ENCODE results near the gene ZMIZ2.
"Not testable (repeated sequence)": the region's sequence is repeated elsewhere in the genome, so short reads cannot be mapped to it uniquely, and the experiment has no call there.

ZMIZ2 gene

GRCh38 chr7:44748045-44748947 lies at the start of gene ZMIZ2:
TSS of gene ZMIZ2 (plus strand) at chr7:44748847. CDS start at chr7:44756250, 7,403 bp downstream.
- DNase-seq (ENCODE audit: low spot score), result peak; percentile 93

- not testable (repeated sequence) for DNase-seq (ENCODE audit: low spot score)
Observed at GRCh38 chr7:44699598-44699997, 49.0 kb upstream of the ZMIZ2 start.

- DNase-seq (ENCODE audit: low spot score), result no peak
Observed at GRCh38 chr7:44700322-44700721, 48.3 kb upstream of the ZMIZ2 start.

GRCh38 chr7:44703391-44703790 lies 45.3 kb upstream of the ZMIZ2 start:
- DNase-seq (ENCODE audit: low spot score), result not testable (repeated sequence)

GRCh38 chr7:44703921-44704320 lies 44.7 kb upstream of the ZMIZ2 start:
- DNase-seq (ENCODE audit: low spot score), result no peak

GRCh38 chr7:44705434-44705833 lies 43.2 kb upstream of the ZMIZ2 start:
- no peak for DNase-seq (ENCODE audit: low spot score)

- DNase-seq (ENCODE audit: low spot score), result no peak
Observed at GRCh38 chr7:44706788-44707557, 41.7 kb upstream of the ZMIZ2 start.

- no peak for DNase-seq (ENCODE audit: low spot score)
Observed at GRCh38 chr7:44707558-44708230, 41.0 kb upstream of the ZMIZ2 start.

- no peak for DNase-seq (ENCODE audit: low spot score)
Observed at GRCh38 chr7:44709011-44709915, 39.4 kb upstream of the ZMIZ2 start.

GRCh38 chr7:44709945-44710596 lies 38.6 kb upstream of the ZMIZ2 start:
- no peak for DNase-seq (ENCODE audit: low spot score)

GRCh38 chr7:44711528-44711927 lies 37.1 kb upstream of the ZMIZ2 start:
- DNase-seq (ENCODE audit: low spot score), result no peak

- DNase-seq (ENCODE audit: low spot score), result no peak
Observed at GRCh38 chr7:44712012-44712411, 36.6 kb upstream of the ZMIZ2 start.

- DNase-seq (ENCODE audit: low spot score), result no peak
Observed at GRCh38 chr7:44713141-44713540, 35.5 kb upstream of the ZMIZ2 start.

- DNase-seq (ENCODE audit: low spot score), result no peak
Observed at GRCh38 chr7:44713680-44714335, 34.8 kb upstream of the ZMIZ2 start.

GRCh38 chr7:44716205-44716604 lies 32.4 kb upstream of the ZMIZ2 start:
- no peak for DNase-seq (ENCODE audit: low spot score)

GRCh38 chr7:44720301-44720700 lies 28.3 kb upstream of the ZMIZ2 start:
- DNase-seq (ENCODE audit: low spot score), result no peak

- no peak for DNase-seq (ENCODE audit: low spot score)
Observed at GRCh38 chr7:44724276-44724675, 24.4 kb upstream of the ZMIZ2 start.

GRCh38 chr7:44726250-44726649 lies 22.4 kb upstream of the ZMIZ2 start:
- not testable (repeated sequence) for DNase-seq (ENCODE audit: low spot score)

- no peak for DNase-seq (ENCODE audit: low spot score)
Observed at GRCh38 chr7:44727158-44727936, 21.3 kb upstream of the ZMIZ2 start.

GRCh38 chr7:44727937-44728262 lies 20.7 kb upstream of the ZMIZ2 start:
- DNase-seq (ENCODE audit: low spot score), result no peak

Data from hematopoietic multipotent progenitor cell treated with erythropoietin and hydrocortisone succinate and interleukin-3 and kit ligand, for 17 days (in vitro differentiated cells).